Left cardiac atrium (tissue), 4 donors: ENCODE results near the gene DHRS3. TPM values are rescaled to one million over a fixed set of nuclear protein-coding genes. Genes with fewer than 3 reads are reported as not detected.

Experiments used
- ATAC-seq, 2 donors: fragments of 200-7000 bp; cut with Tn5 transposase; one replicate each; pipeline ENCODE4 v1.9.1; 2020; ENCODE audit warnings: mild to moderate bottlenecking in 2 of 2, moderate library complexity in 2 of 2
- DNase-seq: peaks from one replicate; pipeline ENCODE4 v3.0.0-alpha.2; 2020
- intact Hi-C, 2 donors: fragments of 100-400 bp; cut with DNase I; formaldehyde crosslinking; loops; one replicate each; pipeline versions ENCODE4 v1.14.1 to v1.15.1; 2022 to 2023
- total RNA-seq, 2 donors: library from RNA; stranded (reverse); fragmentation: NEBNext Ultra II Directional; extraction: Animal tissue kit (Norgen Biotek cat#: 25700); gene quantifications; one replicate each; pipeline ENCODE4 v1.2.1, GENCODE V29; 2021
- donor health status: DM: no; HTN: yes; CAD: no.
- donor health status: DM: no; HTN: yes; CAD: no; lungs with severe emphysema.
- donor health status: DM: yes; HTN: yes; CAD: no.
- donor health status: Dilated cardiomyopathy.

Gene DHRS3
- total RNA-seq, 2 donors from 2014 or later, result 74.3 to 106 TPM

DNA sequence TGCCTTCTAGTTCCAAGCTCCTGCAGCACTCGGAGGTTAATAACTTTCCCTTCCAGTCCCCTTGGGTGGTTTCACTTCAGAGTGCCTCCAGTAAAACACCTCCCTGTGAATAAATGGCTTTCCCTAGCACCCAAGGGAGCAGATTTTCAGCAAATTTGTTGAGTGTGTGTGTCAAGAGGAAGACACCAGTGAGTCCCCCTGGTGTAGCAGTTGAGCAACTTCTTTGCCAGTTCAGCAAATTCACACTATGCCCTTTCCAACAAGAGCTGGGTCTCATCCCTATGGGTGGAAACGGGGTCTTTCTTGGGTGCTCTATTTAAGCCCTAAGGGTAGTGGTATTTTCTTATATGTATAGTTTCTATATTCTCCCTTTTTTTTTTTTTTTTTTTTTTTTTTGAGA, 25.1 kb upstream of the DHRS3 start:
- intact Hi-C loops, result no loop called here
- no peak for DNase-seq
- no peak for ATAC-seq

GRCh38 chr1:12640958-12641272, 22.9 kb upstream of the DHRS3 start:
- no peak for ATAC-seq

DNA sequence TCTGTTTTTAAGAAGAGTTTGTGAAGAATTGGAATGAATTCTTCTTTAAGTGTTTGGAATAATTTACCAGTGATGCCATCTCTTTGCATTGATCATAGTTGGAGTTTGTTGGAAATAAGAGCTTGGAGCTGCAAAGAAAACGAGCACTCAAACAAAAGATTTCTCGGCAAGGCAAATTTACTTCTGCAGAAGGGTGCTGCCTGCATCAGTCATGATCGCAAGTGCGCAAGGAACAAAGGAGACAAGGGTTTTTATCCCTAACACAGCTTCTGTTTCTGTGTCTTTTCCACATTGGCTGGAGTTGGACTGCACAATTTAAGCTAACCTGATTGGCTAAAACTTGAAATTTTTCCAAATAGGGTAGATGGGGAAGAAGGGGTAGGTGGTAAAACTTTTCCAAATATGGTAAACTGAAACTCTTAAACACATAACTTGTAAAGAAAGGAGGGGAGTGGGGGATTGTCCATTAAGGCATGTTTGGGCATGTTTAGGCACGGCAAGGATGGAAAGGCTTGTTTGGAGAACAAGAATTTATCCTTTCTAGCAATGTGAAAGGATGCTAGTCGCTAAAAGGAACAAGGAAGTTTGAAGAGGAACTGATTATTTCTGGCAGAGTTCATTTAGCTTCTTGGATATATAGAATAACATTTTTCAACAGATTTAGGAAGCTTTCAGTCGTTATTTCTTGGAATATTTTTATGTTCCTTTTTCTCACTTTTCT, 22.4 kb upstream of the DHRS3 start:
- intact Hi-C loops, result no loop called here
- DNase-seq (no peak), ATAC-seq (no peak)

More at GRCh38 chr1:12640958-12641272, 22.9 kb upstream of the DHRS3 start:
- DNase-seq, result no peak
- intact Hi-C loops, result no loop called here

DNA sequence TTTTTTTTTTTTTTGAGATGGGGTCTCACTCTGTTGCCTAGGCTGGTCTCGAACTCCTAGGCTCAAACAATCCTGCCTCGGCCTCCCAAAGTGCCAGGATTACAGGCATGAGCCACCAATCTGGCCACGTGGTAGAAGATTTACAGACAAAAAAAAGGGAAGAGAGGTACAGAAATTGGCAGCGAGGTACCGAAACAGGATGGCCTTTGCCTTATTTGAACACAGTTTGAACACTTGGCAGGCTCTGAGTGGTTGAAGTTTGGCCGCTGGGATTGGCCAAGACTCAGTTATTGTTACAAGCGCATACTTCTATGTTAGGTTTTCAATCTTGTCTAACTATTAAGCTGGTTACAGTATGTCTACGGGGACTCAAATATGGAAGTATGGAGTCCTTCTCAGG, 19.7 kb upstream of the DHRS3 start:
- intact Hi-C loops, result no loop called here
- DNase-seq, result no peak
- no peak for ATAC-seq

GRCh38 chr1:12636098-12636950, 18.3 kb upstream of the DHRS3 start:
- DNase-seq (peak; percentile 60), ATAC-seq (peak; percentile 67 to 81)
- intact Hi-C loops, result no loop called here

DNA sequence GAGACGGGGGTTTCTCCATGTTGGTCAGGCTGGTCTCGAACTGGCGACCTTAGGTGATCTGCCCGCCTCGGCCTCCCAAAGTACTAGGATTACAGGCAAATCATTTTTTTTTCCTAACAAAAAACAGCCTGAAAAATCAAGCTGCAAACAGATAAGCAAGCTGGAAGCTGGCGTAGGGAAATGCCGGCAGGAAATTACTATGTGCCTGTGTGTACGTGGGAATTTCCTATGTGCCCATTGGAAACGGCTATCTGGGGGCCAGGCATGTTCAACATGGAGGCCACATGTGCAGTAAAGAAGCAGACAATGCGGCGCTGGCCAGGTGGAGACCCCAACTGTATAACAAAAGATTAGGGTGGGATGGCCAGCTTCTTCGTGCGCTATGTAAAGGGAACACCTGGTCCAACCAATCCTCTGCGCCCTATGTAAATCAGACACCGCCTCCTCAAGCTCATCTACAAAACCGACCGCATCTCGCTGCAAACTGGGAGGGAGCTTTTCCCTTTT, 16.7 kb upstream of the DHRS3 start:
- DNase-seq (no peak), ATAC-seq (no peak)
- intact Hi-C loops, result no loop called here

DNA sequence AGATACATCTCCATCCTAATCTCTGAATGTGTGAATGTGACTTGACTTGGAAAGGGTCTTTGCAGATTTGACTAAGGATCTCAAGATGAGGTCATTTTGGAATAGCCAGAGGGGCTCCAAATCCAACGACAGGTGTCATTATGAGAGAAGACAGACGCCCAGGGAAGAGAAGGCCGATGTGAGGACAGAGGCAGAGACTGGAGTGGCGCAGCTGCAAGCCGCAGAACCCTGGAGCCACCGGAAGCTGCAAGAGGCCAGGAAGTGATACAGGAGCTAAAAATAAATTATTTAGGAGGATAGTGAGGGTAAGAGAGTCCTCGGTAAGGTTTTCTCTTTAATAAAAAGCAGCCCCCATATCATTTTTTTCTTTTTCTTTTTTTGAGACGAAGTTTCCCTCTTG, 16.1 kb upstream of the DHRS3 start:
- no peak for DNase-seq
- intact Hi-C loops, result no loop called here
- no peak for ATAC-seq

DNA sequence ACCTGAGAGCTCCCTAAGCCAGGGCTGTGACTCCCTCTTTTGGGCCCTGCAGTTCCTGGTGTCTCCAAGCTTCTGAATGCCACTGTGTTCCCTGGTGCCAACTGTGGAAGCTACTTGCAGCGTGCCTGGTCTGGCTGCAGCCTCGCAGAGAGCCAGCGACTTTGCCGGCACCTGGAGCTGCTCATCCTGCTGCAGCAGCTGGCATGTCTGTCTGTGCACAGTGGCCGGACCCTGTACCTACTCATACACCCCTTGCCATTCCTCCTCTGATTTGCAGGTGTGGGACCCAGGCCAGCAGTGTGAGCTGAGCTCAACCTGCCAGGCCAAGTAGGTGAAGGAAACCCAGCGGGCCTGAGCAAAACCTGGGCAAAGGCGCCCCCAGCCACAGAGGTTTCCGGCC, 13.6 kb upstream of the DHRS3 start:
- ATAC-seq, result no peak
- DNase-seq, result no peak
- intact Hi-C loops, result no loop called here

- no peak for DNase-seq
- peak in 1 of 2 donors; percentile 32 for ATAC-seq
Measured at GRCh38 chr1:12630946-12631530, 13.0 kb upstream of the DHRS3 start.

GRCh38 chr1:12629985-12630760, 12.2 kb upstream of the DHRS3 start:
- intact Hi-C loops, result loop anchor here in 1 of 2 donors (10.0 kb wide), 1 partner anchor 315 kb away; no protein-coding TSS in a partner anchor

More at GRCh38 chr1:12630946-12631530, 13.0 kb upstream of the DHRS3 start:
- intact Hi-C loops, result no loop called here

GRCh38 chr1:12629511-12629956, 11.5 kb upstream of the DHRS3 start:
- intact Hi-C loops, result loop anchor here in 1 of 2 donors (10.0 kb wide), 1 partner anchor 315 kb away; no protein-coding TSS in a partner anchor
- ATAC-seq, result no peak
- no peak for DNase-seq

More at GRCh38 chr1:12629985-12630760, 12.2 kb upstream of the DHRS3 start:
- ATAC-seq (no peak), DNase-seq (no peak)

GRCh38 chr1:12627296-12627695, 9.3 kb upstream of the DHRS3 start:
- ATAC-seq, result no peak
- DNase-seq, result no peak
- intact Hi-C loops, result loop anchor here in 1 of 2 donors (10.0 kb wide), 1 partner anchor 312 kb away; no protein-coding TSS in a partner anchor

DNA sequence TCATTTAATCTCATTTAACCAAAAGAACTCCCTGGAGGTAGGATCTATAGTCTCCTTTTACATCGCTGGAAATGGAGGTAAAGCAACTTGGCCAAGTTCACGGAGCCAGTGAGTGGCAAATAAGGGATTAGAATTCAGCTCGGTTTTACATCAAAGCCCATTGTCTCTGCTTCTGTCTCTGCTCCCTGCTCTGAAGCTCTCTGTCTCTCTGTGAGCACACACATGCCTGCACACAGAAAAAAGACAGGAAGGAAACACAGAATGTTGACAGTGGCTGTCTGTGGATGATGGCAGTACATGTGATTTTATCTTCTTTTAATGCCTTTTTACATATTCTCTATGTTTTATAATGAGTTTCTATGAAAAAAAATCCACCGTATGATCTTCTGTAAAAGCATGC, 8.9 kb upstream of the DHRS3 start:
- ATAC-seq (no peak), DNase-seq (no peak)
- intact Hi-C loops, result loop anchor here in 1 of 2 donors (10.0 kb wide), 1 partner anchor 312 kb away; no protein-coding TSS in a partner anchor

GRCh38 chr1:12625276-12625675, 7.3 kb upstream of the DHRS3 start:
- intact Hi-C loops, result loop anchor here in 1 of 2 donors (10.0 kb wide), 1 partner anchor 310 kb away; no protein-coding TSS in a partner anchor
- no peak for ATAC-seq
- no peak for DNase-seq

DNA sequence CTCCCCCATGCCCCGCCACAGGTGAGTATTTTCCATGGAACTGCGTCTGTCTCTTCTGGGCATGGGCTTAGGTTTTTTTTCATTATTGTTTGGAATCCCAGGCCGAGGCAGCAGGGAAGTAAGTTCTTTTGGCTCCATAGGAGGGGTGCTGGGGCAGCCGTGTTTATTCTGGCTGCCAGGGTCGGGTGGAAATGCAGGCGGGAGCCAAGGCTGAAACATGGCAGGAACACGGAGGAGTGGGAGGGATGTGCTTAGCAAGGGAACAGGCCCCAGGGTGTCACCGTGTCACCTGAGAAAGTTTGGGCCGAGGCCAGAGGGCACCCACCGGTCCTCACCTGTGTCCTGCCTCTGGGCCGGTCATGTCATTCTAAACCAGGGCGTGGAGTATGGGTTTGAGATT, 4.5 kb upstream of the DHRS3 start:
- intact Hi-C loops, result loop anchor here in 1 of 2 donors (10.0 kb wide), 1 partner anchor 308 kb away; no protein-coding TSS in a partner anchor
- DNase-seq, result peak; percentile 48

GRCh38 chr1:12621346-12622335, 3.6 kb upstream of the DHRS3 start:
- ATAC-seq (no peak), DNase-seq (peak; percentile 40)
- intact Hi-C loops, result loop anchor here in 1 of 2 donors (10.0 kb wide), 1 partner anchor 307 kb away; no protein-coding TSS in a partner anchor

More for the DNA sequence above, 4.5 kb upstream of the DHRS3 start:
- no peak for ATAC-seq

DNA sequence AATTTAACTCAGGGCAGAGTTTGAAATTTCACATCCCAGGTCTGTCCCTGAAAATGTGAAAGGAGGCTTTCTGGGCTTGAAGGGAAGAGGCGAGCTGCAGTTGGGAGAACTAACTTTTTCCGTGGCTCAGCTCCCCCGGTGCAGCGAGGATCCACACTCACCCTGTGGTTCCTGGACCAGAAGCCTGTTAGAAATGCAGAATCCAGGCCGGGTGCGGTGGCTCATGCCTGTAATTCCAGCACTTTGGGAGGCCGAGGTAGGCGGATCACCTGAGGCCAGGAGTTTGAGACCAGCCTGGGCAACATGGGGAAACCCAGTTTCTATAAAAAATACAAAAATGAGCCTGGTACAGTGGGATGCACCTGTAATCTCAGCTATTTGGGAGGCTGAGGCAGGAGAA, 2.9 kb upstream of the DHRS3 start:
- DNase-seq (no peak), ATAC-seq (no peak)
- intact Hi-C loops, result loop anchor here in 1 of 2 donors (10.0 kb wide), 1 partner anchor 306 kb away; no protein-coding TSS in a partner anchor
